GM23338 (cell line): ENCODE data around the gene ZNF19. TPM values are rescaled to one million over a fixed set of nuclear protein-coding genes. Genes with fewer than 3 reads are reported as not detected.

Experiments used
- ATAC-seq: fragments of 200-7000 bp; cut with Tn5 transposase; 3 replicates; pipeline ENCODE4 v1.9.1; 2020
- DNase-seq: peaks from one replicate; pipeline ENCODE4 v3.0.0-alpha.2; 2015; ENCODE audit warnings: low spot score
- H2AFZ ChIP-seq: fragments of 200-600 bp; sonication (generic); 2 replicates; pipeline ENCODE4 v1.8.0; 2016; ENCODE audit warnings: antibody characterized with exemption, mild to moderate bottlenecking, moderate library complexity
- H3F3A ChIP-seq: fragments of 200-600 bp; sonication (generic); replicated peaks from 2 replicates; pipeline ENCODE4 v1.8.0; 2017; ENCODE audit warnings: antibody characterized with exemption, mixed run types, low read depth
- H3K27ac ChIP-seq: fragments of 200-600 bp; sonication (generic); 2 replicates; pipeline ENCODE4 v1.6.1; 2016; ENCODE audit warnings: low read depth
- H3K27me3 ChIP-seq: fragments of 200-600 bp; sonication (generic); 2 replicates; pipeline ENCODE4 v1.8.0; 2016; ENCODE audit warnings: mild to moderate bottlenecking, mixed run types, moderate library complexity; ENCODE audit not compliant: insufficient read depth
- H3K36me3 ChIP-seq: fragments of 200-600 bp; sonication (generic); 2 replicates; pipeline ENCODE4 v1.8.0; 2016; ENCODE audit warnings: mild to moderate bottlenecking; ENCODE audit not compliant: insufficient read depth
- H3K4me1 ChIP-seq: fragments of 200-600 bp; sonication (generic); 2 replicates; pipeline ENCODE4 v1.8.0; 2016; ENCODE audit warnings: mild to moderate bottlenecking, moderate library complexity; ENCODE audit not compliant: insufficient read depth
- H3K4me2 ChIP-seq: fragments of 200-600 bp; sonication (generic); 2 replicates; pipeline ENCODE4 v1.7.1; 2017; ENCODE audit warnings: mixed run types
- H3K4me3 ChIP-seq: fragments of 200-600 bp; sonication (generic); 2 replicates; pipeline ENCODE4 v1.6.1; 2016; ENCODE audit warnings: mixed run types
- H3K79me2 ChIP-seq: fragments of 200-600 bp; sonication (generic); replicated peaks from 2 replicates; pipeline ENCODE4 v1.8.0; 2017; ENCODE audit warnings: mild to moderate bottlenecking; ENCODE audit not compliant: insufficient read depth
- H3K9me2 ChIP-seq: fragments of 200-600 bp; sonication (generic); 2 replicates; pipeline ENCODE4 v1.8.0; 2017; ENCODE audit not compliant: insufficient read depth
- H4K20me1 ChIP-seq: fragments of 200-600 bp; sonication (generic); replicated peaks from 2 replicates; pipeline ENCODE4 v1.8.0; 2017; ENCODE audit warnings: mild to moderate bottlenecking; ENCODE audit not compliant: insufficient read depth
- H3K27ac Mint-ChIP-seq: 2 replicates; pipeline ENCODE4 v1.8.0; 2020; ENCODE audit warnings: inconsistent platforms, mild to moderate bottlenecking, moderate library complexity, mixed read lengths
- H3K27me3 Mint-ChIP-seq: 3 replicates; pipeline ENCODE4 v1.8.0; 2022; ENCODE audit warnings: low read depth, mild to moderate bottlenecking, moderate library complexity, mixed read lengths, inconsistent platforms; ENCODE audit not compliant: insufficient read depth, poor library complexity
- H3K36me3 Mint-ChIP-seq: 3 replicates; pipeline ENCODE4 v1.8.0; 2021; ENCODE audit warnings: low read depth, mild to moderate bottlenecking, inconsistent platforms, moderate library complexity, mixed read lengths
- H3K4me1 Mint-ChIP-seq: 3 replicates; pipeline ENCODE4 v1.8.0; 2020; ENCODE audit warnings: mild to moderate bottlenecking, inconsistent platforms, mixed read lengths
- H3K4me3 Mint-ChIP-seq: 3 replicates; pipeline ENCODE4 v1.8.0; 2021; ENCODE audit warnings: moderate library complexity, mild to moderate bottlenecking, inconsistent platforms, mixed read lengths
- H3K9me3 Mint-ChIP-seq: 3 replicates; pipeline ENCODE4 v1.8.0; 2020; ENCODE audit warnings: moderate library complexity, mild to moderate bottlenecking, inconsistent platforms, mixed read lengths
- CREB1 ChIP-seq: fragments of 250-450 bp; sonication (Bioruptor Pico); IDR thresholded peaks from 2 replicates; pipeline ENCODE4 v1.5.0; 2020; ENCODE audit warnings: low read depth, mild to moderate bottlenecking, moderate library complexity
- EZH2 ChIP-seq: fragments of 200-600 bp; sonication (generic); IDR thresholded peaks from one replicate; pipeline ENCODE4 v1.8.0; 2017; ENCODE audit warnings: antibody characterized with exemption, mild to moderate bottlenecking, low read depth; ENCODE audit not compliant: unreplicated experiment
- EZH2phosphoT487 ChIP-seq: fragments of 200-600 bp; sonication (generic); IDR thresholded peaks from one replicate; pipeline ENCODE4 v1.8.1; 2018; ENCODE audit warnings: antibody characterized with exemption; ENCODE audit not compliant: unreplicated experiment
- JUNB ChIP-seq: IDR thresholded peaks from one replicate; pipeline ENCODE4 v1.6.1; 2016; ENCODE audit warnings: antibody characterized with exemption; ENCODE audit not compliant: unreplicated experiment
- NANOG ChIP-seq: IDR thresholded peaks from 2 replicates; pipeline ENCODE4 v1.6.1; 2016; ENCODE audit warnings: antibody characterized with exemption, borderline replicate concordance
- POLR2AphosphoS5 ChIP-seq: IDR thresholded peaks from 2 replicates; pipeline ENCODE4 v1.6.1; 2016; ENCODE audit warnings: antibody characterized with exemption, low read depth
- REST ChIP-seq: IDR thresholded peaks from one replicate; pipeline ENCODE4 v1.6.1; 2018; ENCODE audit warnings: antibody characterized with exemption; ENCODE audit not compliant: unreplicated experiment
- STAT1 ChIP-seq: IDR thresholded peaks from one replicate; pipeline ENCODE4 v1.6.1; 2016; ENCODE audit warnings: antibody characterized with exemption; ENCODE audit not compliant: unreplicated experiment
- ZNF114 ChIP-seq: fragments of 250-450 bp; sonication (Bioruptor Pico); IDR thresholded peaks from 2 replicates; pipeline ENCODE4 v1.5.0; 2020; ENCODE audit warnings: mild to moderate bottlenecking, moderate library complexity
- ZNF331 ChIP-seq: fragments of 250-450 bp; sonication (Bioruptor Pico); IDR thresholded peaks from 2 replicates; pipeline ENCODE4 v1.5.0; 2020; ENCODE audit warnings: low read depth, mild to moderate bottlenecking, moderate library complexity
- ZNF462 ChIP-seq: fragments of 250-450 bp; sonication (Bioruptor Pico); IDR thresholded peaks from 2 replicates; pipeline ENCODE4 v1.5.0; 2020; ENCODE audit warnings: mild to moderate bottlenecking, moderate library complexity
- polyA plus RNA-seq: library from polyadenylated mRNA; unstranded; fragments of >200 nt; fragmentation: Nextera tagmentation; extraction: Ambion mirVana; gene quantifications from 2 replicates; pipeline ENCODE4 v1.2.1, GENCODE V29; 2016
- total RNA-seq: library from RNA; depleted of rRNA; stranded (reverse); fragments of >200 nt; shearing (Covaris generic); gene quantifications from 2 replicates; pipeline ENCODE4 v1.2.3, GENCODE V29; 2014
- TF ChIP-seq, protein P1 (sequence below): IDR thresholded peaks from 2 replicates; pipeline ENCODE4 v1.6.1; 2016; ENCODE audit warnings: antibody characterized with exemption
- TF ChIP-seq, protein P2 (sequence below), 2 experiments: fragments of 200-600 bp in 1 of 2; sonication (generic) in 1 of 2; conservative IDR thresholded peaks; 2 replicates each; pipeline versions ENCODE4 v1.5.1 to v1.6.1; 2016 to 2017; ENCODE audit warnings: antibody characterized with exemption in 2 of 2, low read depth in 2 of 2, mild to moderate bottlenecking in 2 of 2, moderate library complexity in 1 of 2

ZNF19 gene
- total and polyA plus RNA-seq, 2 experiments from 2014 or later, result 1.0 to 4.8 TPM

GRCh38 chr16:71426880-71427615 is 62.1 kb downstream of the ZNF19 start:
- Histone ChIP-seq H3K79me2 (no peaks in the 10 kb centered on the region), H2AFZ (no peak overlapping the region), H3K27me3 (peaks cover 10% of the 10 kb centered on the region; the same call in 1 of the 2 replicates), H3F3A (peaks cover 6% of the 10 kb centered on the region), H3K4me1 (peaks cover 12% of the 10 kb centered on the region; the same call in 1 of the 2 replicates), H3K36me3 (no peaks in the 10 kb centered on the region), H3K4me2 (0 out of 2 replicates have a peak overlapping the region, but pooled peaks have one; percentile 3), H3K4me3 (peak overlapping the region; percentile 23; the same call in 1 of the 2 replicates), H3K9me2 (no peaks in the 10 kb centered on the region), H3K27ac (no peak overlapping the region), H4K20me1 (no peaks in the 10 kb centered on the region)
- H3K27ac Mint-ChIP-seq, result no peak overlapping the region; the same call in 1 of the 2 replicates
- TF ChIP-seq NANOG, result no peak
- TF ChIP-seq, protein P1, sequence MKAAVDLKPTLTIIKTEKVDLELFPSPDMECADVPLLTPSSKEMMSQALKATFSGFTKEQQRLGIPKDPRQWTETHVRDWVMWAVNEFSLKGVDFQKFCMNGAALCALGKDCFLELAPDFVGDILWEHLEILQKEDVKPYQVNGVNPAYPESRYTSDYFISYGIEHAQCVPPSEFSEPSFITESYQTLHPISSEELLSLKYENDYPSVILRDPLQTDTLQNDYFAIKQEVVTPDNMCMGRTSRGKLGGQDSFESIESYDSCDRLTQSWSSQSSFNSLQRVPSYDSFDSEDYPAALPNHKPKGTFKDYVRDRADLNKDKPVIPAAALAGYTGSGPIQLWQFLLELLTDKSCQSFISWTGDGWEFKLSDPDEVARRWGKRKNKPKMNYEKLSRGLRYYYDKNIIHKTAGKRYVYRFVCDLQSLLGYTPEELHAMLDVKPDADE, result no peak
- TF ChIP-seq POLR2AphosphoS5, result no peak
- no peak for TF ChIP-seq EZH2phosphoT487
- no peak for TF ChIP-seq CREB1
- TF ChIP-seq, protein P2, sequence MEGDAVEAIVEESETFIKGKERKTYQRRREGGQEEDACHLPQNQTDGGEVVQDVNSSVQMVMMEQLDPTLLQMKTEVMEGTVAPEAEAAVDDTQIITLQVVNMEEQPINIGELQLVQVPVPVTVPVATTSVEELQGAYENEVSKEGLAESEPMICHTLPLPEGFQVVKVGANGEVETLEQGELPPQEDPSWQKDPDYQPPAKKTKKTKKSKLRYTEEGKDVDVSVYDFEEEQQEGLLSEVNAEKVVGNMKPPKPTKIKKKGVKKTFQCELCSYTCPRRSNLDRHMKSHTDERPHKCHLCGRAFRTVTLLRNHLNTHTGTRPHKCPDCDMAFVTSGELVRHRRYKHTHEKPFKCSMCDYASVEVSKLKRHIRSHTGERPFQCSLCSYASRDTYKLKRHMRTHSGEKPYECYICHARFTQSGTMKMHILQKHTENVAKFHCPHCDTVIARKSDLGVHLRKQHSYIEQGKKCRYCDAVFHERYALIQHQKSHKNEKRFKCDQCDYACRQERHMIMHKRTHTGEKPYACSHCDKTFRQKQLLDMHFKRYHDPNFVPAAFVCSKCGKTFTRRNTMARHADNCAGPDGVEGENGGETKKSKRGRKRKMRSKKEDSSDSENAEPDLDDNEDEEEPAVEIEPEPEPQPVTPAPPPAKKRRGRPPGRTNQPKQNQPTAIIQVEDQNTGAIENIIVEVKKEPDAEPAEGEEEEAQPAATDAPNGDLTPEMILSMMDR (conservative IDR thresholded peaks at IDR 0.05; ENCODE audit: low read depth in 2 of 2), result no peak
- TF ChIP-seq EZH2, result no peak
- TF ChIP-seq JUNB, result no peak
- no peak for TF ChIP-seq REST
- TF ChIP-seq STAT1, result no peak
- TF ChIP-seq ZNF462 (CRISPR knock-in tag), result no peak
- TF ChIP-seq ZNF331 (CRISPR knock-in tag), result no peak
- no peak for TF ChIP-seq ZNF114 (CRISPR knock-in tag)
- peaks cover 3% of the 10 kb centered on the region; the same call in 1 of the 3 replicates for H3K36me3 Mint-ChIP-seq
- H3K4me1 Mint-ChIP-seq, result peaks cover 7% of the 10 kb centered on the region; the same call in 2 of the 3 replicates
- ATAC-seq (no peak; the same call in 1 of the 3 replicates), DNase-seq (no peak)
- peak overlapping the region; percentile 80 for H3K4me3 Mint-ChIP-seq
- H3K9me3 Mint-ChIP-seq, result peaks cover 3% of the 10 kb centered on the region; the same call in 2 of the 3 replicates
- peaks cover 25% of the 10 kb centered on the region for H3K27me3 Mint-ChIP-seq
